Sigmoid colon (tissue), 4 donors: ENCODE results near the gene TES.

Source experiments
- CTCF ChIP-seq, 4 experiments: fragments of 450-650 bp in 3 of 4; fragments of 200-600 bp in 1 of 4; IDR thresholded peaks; one replicate each; pipeline ENCODE4 v1.5.1; 2016 to 2019; ENCODE audit warnings: antibody characterized with exemption in 4 of 4, mild to moderate bottlenecking in 3 of 4, moderate library complexity in 2 of 4
- EP300 ChIP-seq, 4 donors: sonication (generic); formaldehyde crosslinking; IDR thresholded peaks; one replicate each; pipeline ENCODE4 v1.6.1; 2017; ENCODE audit warnings: antibody characterized with exemption in 4 of 4
- POLR2A ChIP-seq, 2 donors: fragments of 450-650 bp; IDR thresholded peaks; one replicate each; pipeline ENCODE4 v1.6.1; 2016; ENCODE audit warnings: antibody characterized with exemption in 2 of 2, mild to moderate bottlenecking in 2 of 2, moderate library complexity in 2 of 2
- POLR2AphosphoS5 ChIP-seq, 4 donors: sonication (generic); formaldehyde crosslinking; IDR thresholded peaks; one replicate each; pipeline ENCODE4 v1.6.1; 2017; ENCODE audit warnings: antibody characterized with exemption in 4 of 4

DNA sequence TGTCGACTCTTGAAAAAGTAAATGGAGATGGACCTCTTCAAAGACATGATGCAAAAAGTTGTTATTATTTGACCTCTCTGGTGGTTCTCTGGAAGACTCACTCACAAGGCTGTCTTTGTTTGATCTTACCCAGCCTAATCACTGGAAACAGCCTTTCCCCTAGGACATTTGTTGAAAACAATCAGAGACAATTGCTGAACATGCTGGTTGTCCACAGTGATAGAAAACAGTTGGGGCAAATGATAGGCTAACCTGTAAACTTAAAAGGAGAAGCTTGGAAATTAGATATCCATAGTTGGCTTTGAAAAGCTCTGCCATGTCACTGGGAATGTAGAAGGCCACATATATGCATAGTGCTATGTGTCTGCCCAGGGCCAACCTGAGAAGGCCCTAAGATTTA is 22.9 kb upstream of the TES start:
- TF ChIP-seq CTCF (IDR thresholded peaks at IDR 0.05) (no peak), POLR2A (IDR thresholded peaks at IDR 0.05) (no peak), POLR2AphosphoS5 (IDR thresholded peaks at IDR 0.05) (no peak), EP300 (IDR thresholded peaks at IDR 0.05) (no peak)
